ENCODE results near the gene FAM89B.

FAM89B gene

GRCh38 chr11:65539744-65540289, 32.5 kb upstream of the FAM89B start:
- no peak for DNase-seq

DNA sequence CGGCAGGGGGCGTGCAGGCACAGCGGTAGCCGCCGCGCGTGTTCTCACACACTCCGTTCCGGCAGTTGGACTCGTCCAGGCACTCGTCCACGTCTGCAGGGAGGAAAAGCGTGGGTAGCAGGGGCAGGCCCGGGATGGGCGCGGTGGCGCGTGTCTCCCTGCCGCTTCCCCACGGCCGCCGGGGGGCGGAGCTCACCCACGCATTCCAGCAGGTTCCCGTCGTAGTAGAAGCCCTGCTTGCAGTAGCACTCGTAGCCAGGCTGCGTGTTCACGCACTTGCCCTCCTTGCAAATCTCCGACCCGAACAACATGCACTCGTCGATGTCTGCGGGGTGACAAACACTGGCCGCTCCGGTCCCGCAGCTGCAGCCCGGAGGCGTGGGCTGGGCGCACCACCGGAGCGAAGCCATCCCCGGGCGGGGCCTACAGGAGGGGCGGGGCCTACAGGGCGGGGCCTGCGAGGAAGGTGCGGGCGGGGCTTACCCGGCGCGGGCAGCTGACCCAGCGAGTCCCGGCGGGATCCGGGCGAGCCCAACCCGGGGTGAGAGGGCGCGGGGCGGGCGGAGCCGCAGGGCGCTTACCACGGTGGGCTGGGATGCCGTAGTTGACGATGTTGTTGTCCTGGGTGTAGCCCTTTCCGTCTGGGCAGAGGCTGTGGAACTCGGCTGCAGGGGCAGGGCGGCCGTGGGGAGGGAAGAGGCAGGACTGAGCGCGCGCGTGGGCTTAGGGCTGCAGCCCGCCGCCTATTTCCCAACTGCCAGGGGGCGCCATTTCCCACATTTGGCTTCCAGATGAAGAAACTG, 31.8 kb upstream of the FAM89B start:
- peak; percentile 93 for DNase-seq

DNA sequence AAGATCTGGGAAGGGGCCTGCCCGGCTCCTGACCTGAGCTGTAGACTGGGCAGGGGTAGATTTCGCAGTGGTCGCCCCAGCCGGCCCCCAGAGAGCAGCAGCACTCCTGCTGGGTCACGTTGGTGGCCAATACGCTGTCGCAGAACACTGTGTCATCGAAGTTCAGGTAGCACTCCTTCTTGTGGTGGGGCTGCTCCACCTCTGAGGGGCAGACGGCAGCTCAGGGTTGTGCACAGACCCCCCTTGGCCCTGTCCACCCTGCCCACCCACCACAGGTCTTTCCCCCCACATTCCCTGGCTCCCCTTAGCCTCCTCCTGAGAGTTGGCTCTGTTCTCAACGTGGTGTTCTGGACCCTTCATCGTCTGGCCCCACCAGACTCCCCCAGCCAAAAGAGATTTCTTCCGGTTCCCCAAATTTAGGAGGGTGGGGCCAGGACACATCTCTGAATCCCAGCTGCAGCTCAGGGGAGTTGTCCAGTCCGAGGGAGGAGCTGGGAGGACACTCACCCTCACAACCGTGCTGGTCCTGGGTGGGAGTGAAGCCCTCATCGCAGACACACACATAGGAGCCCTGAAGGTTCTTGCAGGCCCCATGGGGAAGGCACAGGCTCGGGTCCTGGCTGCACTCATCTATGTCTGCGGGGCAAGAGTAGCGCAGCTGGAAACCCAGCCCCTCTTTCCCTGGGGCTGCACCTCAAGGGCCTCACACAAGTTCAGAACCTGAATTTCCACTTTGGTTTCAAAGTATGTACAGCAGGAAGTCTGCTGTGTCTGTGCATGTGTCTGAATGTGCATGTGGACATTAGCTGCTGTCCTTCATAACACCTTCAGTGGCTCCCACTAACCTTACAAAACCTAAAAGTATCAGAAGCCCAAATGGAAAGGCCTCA, 31.0 kb upstream of the FAM89B start:
- no peak for DNase-seq

DNA sequence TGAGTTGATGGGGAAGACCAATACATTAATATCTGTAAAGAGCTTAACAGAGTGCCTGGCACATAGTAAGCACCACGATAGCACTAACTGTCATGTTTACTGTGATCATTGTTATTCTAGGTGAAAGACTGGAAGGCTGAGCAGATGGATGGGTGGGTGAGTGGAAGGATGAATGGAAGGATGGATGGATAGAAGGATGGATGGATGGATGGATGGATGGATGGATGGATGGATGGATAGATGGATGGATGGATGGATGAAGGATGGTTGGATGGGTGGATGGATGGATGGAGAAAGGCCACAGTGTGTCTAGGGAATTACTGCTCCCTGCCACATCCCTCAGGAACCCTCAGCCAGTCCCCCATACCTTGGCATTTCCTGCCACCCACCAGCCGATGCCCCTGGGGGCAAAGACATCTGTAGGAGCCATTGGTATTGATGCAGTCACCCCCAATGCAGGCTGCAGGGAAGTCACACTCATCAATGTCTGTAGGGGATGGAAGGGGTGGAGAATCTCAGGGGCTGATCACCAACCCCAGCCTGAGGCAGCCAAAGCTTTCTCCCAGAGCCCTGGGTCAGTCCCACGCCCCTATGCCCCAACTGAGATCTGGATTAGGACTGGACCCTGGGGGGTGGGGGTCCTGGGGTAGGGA, 29.5 kb upstream of the FAM89B start:
- DNase-seq, result no peak

- DNase-seq, result no peak
Measured at GRCh38 chr11:65545853-65546216, 26.5 kb upstream of the FAM89B start.

DNA sequence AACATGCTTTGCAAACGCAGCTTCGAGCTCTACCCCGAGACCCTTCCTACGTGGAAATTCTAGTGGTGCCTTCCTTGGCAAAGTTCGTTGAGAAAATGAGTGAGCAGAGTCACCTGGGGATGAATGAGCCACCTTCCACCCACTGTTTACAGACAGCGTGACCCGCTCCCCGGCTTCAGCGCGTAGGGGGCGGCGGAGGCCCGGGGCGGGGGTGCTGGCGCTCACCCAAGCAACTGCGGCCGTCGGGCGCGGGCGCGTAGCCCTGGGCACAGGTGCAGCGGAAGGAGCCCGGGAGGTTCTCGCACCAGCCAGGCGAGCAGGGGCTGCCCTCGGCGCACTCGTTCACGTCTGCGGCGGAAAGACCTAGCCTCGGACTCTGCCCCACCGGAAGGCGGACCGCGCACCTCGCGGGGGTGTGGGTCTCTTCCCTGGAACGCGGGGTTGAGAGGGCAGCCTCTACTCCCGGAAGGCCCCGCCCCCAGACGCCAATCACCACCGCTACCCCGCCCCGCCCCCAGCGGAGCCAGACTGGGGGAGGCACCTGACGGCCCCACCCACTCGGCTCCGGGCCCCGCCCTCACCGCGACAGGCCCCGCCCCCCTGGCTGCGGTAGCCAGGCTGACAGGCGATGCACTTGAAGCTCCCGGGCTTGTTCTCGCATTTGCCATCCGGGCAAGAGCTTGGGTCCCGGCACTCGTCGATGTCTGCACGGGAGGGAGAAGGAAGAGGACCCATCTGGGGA, 25.9 kb upstream of the FAM89B start:
- DNase-seq, result peak; percentile 100

GRCh38 chr11:65547446-65548125, 24.8 kb upstream of the FAM89B start:
- no peak for DNase-seq

DNA sequence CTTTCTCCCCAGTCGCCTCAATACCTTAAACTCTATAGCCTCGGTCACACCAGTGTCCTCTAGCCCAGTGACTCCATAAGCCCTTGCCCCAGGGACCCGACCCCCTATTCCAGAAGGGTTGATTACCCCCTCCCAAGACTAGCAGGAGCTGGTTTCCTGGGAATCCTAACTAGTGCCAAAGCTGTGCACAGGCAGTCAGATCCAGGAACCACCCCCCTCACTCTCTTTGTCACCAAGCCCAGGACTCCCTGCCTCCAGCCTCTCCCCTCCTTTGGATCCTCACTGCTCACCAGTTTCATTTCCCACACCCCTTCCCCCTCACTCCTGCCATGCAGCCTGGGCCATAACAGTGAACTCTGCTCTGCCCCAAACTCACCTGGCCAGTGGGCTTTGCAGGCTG, 23.9 kb upstream of the FAM89B start:
- DNase-seq, result no peak

- no peak for DNase-seq
Measured at GRCh38 chr11:65549096-65549495, 23.2 kb upstream of the FAM89B start.

- peak; percentile 77 for DNase-seq
Measured at GRCh38 chr11:65551572-65552387, 20.6 kb upstream of the FAM89B start.

GRCh38 chr11:65552388-65552951, 19.9 kb upstream of the FAM89B start:
- no peak for DNase-seq

GRCh38 chr11:65553301-65554001, 18.9 kb upstream of the FAM89B start:
- peak; percentile 76 for DNase-seq

DNA sequence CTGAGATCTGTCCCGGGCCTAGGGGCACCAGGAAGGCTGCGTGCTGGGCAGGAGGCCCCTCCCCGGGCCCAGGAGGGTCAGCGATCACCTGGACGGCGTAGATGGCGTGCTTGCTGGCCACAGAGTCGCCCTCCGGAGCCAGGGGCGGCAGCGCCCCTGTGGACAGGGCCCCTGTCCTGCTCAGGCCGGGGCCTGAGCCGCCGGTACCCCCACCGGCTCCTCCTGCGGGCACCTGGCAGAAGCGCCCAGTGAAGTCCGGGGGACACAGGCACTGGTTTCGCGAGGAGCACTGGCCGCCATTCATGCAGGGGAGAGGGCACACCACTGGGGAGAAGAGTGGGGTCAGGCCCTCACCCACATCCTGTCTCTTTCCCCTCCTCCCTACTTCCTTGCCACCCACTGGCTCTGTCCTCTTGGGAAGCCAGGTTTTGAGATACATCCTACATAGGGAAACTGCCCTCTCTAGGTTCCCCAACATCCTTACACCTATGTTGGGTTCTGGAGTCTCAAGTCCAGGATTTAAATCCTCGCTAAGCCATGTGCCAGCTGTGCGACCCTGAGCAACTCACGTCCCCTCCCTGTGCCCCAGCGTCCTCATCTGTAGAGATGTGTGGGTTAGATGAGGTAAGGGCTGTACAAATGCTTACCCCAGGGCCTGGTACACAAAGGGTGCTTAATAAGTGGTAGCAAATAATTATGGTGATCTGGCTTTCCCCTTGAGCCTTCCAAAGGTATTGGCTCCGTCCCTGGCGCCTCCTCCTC, 18.1 kb upstream of the FAM89B start:
- DNase-seq, result no peak

DNA sequence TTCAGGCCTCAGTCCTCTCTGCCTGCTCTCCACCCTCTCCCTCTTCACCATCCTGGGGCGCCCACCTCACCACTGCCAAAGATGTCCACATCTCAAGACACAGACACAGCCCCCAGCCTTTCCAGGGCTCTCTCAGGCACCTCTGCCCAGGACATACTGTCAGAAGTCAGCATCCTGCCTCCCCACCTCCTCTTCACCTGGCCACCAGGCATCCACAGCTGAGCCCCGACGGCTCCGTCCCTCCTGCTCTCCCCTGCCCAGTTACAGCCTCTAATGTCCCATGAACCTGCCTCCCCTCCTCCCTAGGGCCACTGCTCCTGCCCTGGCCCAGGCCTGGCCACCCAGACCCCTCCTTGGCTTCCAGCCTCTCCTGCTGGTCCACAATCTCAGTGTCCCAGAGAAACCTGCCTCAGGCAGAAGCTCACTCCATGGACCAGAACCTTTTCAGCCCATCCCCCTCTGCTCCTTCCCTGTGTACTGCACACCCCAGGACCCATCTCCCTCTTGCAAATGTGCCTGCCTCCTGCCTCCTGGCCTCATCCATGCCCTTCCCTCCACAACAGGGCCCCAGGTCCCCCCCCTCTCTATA, 17.4 kb upstream of the FAM89B start:
- DNase-seq, result no peak

DNA sequence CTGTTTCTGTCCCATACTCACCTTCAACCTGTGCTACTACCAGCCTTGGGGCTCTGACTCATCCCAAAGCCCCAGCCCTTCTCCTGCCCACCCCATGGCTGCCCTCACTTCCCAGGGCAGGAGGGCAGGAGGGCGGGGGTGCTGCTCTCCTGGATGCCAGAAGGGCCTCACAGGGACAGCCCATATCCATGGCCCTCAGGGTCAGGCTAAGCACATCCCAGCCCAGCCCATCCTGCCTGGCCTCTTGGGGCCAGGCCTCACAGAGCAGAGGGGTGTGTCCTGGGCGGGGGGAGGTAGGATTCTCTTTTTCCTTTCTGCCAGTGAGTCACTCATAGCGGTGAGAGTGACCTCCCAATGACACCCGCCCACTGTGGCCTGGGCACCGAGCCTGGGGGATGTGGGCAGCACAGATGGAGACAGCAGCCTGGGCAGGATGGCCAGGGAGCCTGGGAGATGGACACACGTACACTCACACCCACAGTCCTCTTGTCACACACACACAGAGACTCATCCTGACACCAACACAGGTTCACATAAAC, 16.6 kb upstream of the FAM89B start:
- DNase-seq, result no peak

DNA sequence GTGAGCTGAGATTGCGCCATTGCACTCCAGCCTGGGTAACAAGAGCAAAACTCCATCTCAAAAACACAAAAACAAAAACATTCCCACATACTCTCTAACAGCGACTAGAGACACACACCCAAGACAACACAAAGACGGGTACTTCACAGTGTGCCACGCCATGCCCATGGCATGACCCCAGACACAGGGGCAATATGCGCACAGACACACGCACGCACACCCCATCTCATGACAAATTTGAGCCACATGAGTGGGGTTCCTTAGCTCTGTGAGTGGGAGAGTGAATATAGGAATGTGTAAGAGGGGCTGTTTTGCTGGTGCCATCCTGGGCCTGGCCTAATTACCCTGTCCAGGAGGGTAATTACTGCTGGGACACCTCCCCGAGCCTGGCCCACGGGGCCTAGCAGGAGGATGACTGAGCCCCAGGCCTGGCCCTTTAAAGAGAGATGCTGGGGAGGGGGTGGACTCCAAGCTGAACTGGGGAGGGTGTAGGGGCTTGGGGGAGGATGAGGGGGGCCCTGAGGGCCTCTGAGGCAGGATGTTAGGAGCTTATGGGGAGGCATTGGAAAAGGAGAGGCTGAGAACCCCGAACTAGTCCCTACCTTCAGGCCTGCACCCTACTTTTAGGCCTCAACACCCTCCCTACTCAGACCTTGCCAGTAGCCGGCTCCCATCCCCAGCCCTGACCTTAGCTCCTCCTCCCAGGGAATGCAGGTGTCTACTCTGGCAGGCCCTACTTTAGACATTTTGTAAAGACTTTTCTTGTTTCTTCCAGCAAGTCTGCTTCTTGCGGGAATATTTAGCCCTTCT, 15.7 kb upstream of the FAM89B start:
- no peak for DNase-seq

GRCh38 chr11:65557280-65558001, 14.9 kb upstream of the FAM89B start:
- DNase-seq, result no peak

Data from stimulated activated CD8-positive, alpha-beta memory T cell treated with anti-CD3 and anti-CD28 coated beads, Interleukin-4, amount 100 ng/mL, for 48 hours (primary cell).